ENCODE data around the gene EHMT1.
"Not testable (repeated sequence)": the region's sequence is repeated elsewhere in the genome, so short reads cannot be mapped to it uniquely, and the experiment has no call there.

Gene EHMT1

GRCh38 chr9:137721899-137722298 lies 103.1 kb downstream of the EHMT1 start:
- DNase-seq (ENCODE audit: extremely low read depth, low read depth) = no peak
- TF ChIP-seq, protein P1, sequence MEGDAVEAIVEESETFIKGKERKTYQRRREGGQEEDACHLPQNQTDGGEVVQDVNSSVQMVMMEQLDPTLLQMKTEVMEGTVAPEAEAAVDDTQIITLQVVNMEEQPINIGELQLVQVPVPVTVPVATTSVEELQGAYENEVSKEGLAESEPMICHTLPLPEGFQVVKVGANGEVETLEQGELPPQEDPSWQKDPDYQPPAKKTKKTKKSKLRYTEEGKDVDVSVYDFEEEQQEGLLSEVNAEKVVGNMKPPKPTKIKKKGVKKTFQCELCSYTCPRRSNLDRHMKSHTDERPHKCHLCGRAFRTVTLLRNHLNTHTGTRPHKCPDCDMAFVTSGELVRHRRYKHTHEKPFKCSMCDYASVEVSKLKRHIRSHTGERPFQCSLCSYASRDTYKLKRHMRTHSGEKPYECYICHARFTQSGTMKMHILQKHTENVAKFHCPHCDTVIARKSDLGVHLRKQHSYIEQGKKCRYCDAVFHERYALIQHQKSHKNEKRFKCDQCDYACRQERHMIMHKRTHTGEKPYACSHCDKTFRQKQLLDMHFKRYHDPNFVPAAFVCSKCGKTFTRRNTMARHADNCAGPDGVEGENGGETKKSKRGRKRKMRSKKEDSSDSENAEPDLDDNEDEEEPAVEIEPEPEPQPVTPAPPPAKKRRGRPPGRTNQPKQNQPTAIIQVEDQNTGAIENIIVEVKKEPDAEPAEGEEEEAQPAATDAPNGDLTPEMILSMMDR (IDR thresholded peaks at IDR 0.05; ENCODE audit: low read depth, low read length, missing control alignments) = no peak
- no peak overlapping the region for H3K4me3 ChIP-seq (replicated peaks; ENCODE audit: low read depth, low read length)

- DNase-seq (ENCODE audit: extremely low read depth, low read depth) = no peak
- no peak overlapping the region for H3K4me3 ChIP-seq (replicated peaks; ENCODE audit: low read depth, low read length)
- TF ChIP-seq, protein P1 (IDR thresholded peaks at IDR 0.05; ENCODE audit: low read depth, low read length, missing control alignments) = no peak
These were observed 103.7 kb downstream of the EHMT1 start for GRCh38 chr9:137722481-137722880.

DNA sequence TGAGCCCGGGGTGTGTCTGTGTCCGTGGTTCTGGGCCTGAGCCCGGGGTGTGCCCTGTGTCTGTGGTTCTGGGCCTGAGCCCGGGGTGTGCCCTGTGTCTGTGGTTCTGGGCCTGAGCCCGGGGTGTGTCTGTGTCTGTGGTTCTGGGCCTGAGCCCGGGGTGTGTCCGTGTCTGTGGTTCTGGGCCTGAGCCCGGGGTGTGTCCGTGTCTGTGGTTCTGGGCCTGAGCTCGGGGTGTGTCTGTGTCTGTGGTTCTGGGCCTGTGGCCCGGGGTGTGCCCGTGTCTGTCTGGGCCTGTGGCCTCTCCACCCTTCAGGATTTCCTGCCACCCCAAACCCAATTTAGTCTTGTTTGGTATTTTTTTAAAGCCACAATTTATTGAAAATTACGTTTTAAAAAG lies 104.6 kb downstream of the EHMT1 start:
- not testable (repeated sequence) for DNase-seq (ENCODE audit: extremely low read depth, low read depth); H3K4me3 ChIP-seq (replicated peaks; ENCODE audit: low read depth, low read length)

GRCh38 chr9:137723783-137724445 lies 105.1 kb downstream of the EHMT1 start:
- no peak for DNase-seq (ENCODE audit: extremely low read depth, low read depth)

DNA sequence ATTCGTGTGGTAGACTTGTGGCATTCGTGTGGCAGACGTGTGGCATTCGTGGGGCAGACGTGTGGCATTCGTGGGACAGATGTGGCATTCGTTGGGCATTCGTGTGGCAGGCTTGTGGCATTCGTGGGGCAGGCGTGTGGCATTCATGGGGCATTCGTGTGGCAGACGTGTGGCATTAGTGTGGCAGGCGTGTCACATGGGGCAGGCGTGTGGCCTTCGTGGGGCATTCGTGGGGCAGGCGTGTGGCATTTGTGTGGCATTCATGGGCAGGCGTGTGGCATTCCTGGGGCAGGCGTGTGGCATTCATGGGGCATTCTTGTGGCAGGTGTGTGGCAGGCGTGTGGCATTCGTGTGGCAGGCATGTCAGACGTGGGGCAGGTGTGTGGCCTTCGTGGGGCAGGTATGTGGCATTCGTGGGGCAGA lies 106.0 kb downstream of the EHMT1 start:
- H3K4me3 ChIP-seq (replicated peaks; ENCODE audit: low read depth, low read length) = no peak overlapping the region
- DNase-seq (ENCODE audit: extremely low read depth, low read depth) = no peak
- TF ChIP-seq, protein P1 (IDR thresholded peaks at IDR 0.05; ENCODE audit: low read depth, low read length, missing control alignments) = no peak

More at GRCh38 chr9:137723783-137724445, 105.1 kb downstream of the EHMT1 start:
- TF ChIP-seq, protein P1 (IDR thresholded peaks at IDR 0.05; ENCODE audit: low read depth, low read length, missing control alignments) = no peak
- no peak overlapping the region for H3K4me3 ChIP-seq (replicated peaks; ENCODE audit: low read depth, low read length)

DNA sequence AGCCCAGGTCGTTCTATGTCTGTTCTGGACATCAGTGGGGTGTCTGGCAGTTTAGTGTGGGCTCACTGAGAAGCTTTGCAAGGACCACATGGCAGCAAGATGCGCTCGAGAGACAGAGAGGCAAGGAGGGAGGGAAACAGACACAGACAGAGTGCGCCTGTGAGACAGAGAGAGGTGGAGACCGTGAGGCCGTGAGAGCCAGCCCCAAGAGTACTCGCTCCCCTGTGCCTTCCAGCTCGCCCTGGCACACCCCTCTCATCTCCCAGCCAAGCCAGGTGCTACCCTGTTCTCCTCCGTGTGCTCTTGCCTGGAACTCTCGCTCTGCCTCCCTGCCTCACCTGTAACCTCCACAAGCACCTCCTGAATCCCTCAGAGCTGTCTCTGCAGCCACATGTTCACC lies 106.8 kb downstream of the EHMT1 start:
- H3K4me3 ChIP-seq (replicated peaks; ENCODE audit: low read depth, low read length) = no peak overlapping the region
- DNase-seq (ENCODE audit: extremely low read depth, low read depth) = no peak
- TF ChIP-seq, protein P1 (IDR thresholded peaks at IDR 0.05; ENCODE audit: low read depth, low read length, missing control alignments) = no peak

GRCh38 chr9:137726336-137726735 lies 107.5 kb downstream of the EHMT1 start:
- DNase-seq (ENCODE audit: extremely low read depth, low read depth); H3K4me3 ChIP-seq (replicated peaks; ENCODE audit: low read depth, low read length): not testable (repeated sequence)

- no peak for DNase-seq (ENCODE audit: extremely low read depth, low read depth)
- TF ChIP-seq, protein P1 (IDR thresholded peaks at IDR 0.05; ENCODE audit: low read depth, low read length, missing control alignments) = no peak
- H3K4me3 ChIP-seq (replicated peaks; ENCODE audit: low read depth, low read length) = no peak overlapping the region
These were observed 108.0 kb downstream of the EHMT1 start for GRCh38 chr9:137726764-137727163.

Measured in HFF-Myc (cell line).